ENCODE measurements around the gene TAS2R40. TPM values are rescaled to one million over a fixed set of nuclear protein-coding genes. Genes with fewer than 3 reads are reported as not detected.

The TAS2R40 gene
- total RNA-seq, 1 experiment from 2014 or later, result not detected

GRCh38 chr7:143265017-143265693 lies 43.3 kb downstream of the TAS2R40 start:
- Mint-ChIP-seq H3K4me1 (ENCODE audit: low read depth, unreplicated experiment) (peaks cover 14% of the 10 kb centered on the region), H3K36me3 (ENCODE audit: insufficient read depth, unreplicated experiment) (peaks cover 52% of the 10 kb centered on the region), H3K27ac (ENCODE audit: unreplicated experiment) (no peak overlapping the region), H3K27me3 (ENCODE audit: unreplicated experiment) (no peaks in the 10 kb centered on the region), H3K4me3 (ENCODE audit: low read depth, unreplicated experiment) (peak overlapping the region; percentile 97), H3K9me3 (ENCODE audit: low read depth, unreplicated experiment) (peaks cover 5% of the 10 kb centered on the region)
- BruUV-seq (replicated peaks), result TSS peak; percentile 9
- CTCF ChIA-PET, result no interaction called here
- intact Hi-C loops (cut with micrococcal nuclease; ENCODE audit: unreplicated experiment), result no loop called here
- TF ChIP-seq, protein P1, sequence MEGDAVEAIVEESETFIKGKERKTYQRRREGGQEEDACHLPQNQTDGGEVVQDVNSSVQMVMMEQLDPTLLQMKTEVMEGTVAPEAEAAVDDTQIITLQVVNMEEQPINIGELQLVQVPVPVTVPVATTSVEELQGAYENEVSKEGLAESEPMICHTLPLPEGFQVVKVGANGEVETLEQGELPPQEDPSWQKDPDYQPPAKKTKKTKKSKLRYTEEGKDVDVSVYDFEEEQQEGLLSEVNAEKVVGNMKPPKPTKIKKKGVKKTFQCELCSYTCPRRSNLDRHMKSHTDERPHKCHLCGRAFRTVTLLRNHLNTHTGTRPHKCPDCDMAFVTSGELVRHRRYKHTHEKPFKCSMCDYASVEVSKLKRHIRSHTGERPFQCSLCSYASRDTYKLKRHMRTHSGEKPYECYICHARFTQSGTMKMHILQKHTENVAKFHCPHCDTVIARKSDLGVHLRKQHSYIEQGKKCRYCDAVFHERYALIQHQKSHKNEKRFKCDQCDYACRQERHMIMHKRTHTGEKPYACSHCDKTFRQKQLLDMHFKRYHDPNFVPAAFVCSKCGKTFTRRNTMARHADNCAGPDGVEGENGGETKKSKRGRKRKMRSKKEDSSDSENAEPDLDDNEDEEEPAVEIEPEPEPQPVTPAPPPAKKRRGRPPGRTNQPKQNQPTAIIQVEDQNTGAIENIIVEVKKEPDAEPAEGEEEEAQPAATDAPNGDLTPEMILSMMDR (IDR thresholded peaks at IDR 0.05; ENCODE audit: unreplicated experiment), result no peak
- DNase-seq, result no peak

DNA sequence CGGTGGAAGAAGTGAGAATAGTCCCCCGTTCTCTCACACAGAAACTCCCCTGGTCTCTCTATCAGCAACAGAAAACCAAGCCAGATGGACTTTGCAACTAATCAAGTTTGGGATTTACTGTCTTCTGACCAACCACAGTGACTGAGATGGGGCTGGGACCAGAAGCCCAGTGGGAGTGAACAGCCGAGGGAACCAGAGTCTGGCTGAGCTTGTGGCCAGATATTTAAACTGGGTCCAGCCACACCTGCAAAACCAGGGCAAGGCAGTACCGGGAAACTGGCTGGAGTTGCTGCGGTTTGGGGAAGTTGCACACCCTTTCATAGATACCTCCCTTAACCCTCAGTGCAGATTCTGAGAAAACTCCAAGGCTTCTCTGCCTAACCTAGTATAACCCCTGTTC lies 47.4 kb downstream of the TAS2R40 start:
- intact Hi-C loops (cut with micrococcal nuclease; ENCODE audit: unreplicated experiment), result no loop called here
- no TSS peak for BruUV-seq (replicated peaks)
- H3K4me3 Mint-ChIP-seq (ENCODE audit: low read depth, unreplicated experiment), result no peak overlapping the region
- TF ChIP-seq, protein P1 (IDR thresholded peaks at IDR 0.05; ENCODE audit: unreplicated experiment), result no peak
- CTCF ChIA-PET, result interaction anchor here (0.6 kb wide), 1 partner anchor 111 kb away, joined by 3 read pairs; no protein-coding TSS in a partner anchor
- H3K27me3 Mint-ChIP-seq (ENCODE audit: unreplicated experiment), result no peaks in the 10 kb centered on the region
- H3K4me1 Mint-ChIP-seq (ENCODE audit: low read depth, unreplicated experiment), result peaks cover 8% of the 10 kb centered on the region
- no peaks in the 10 kb centered on the region for H3K9me3 Mint-ChIP-seq (ENCODE audit: low read depth, unreplicated experiment)
- peaks cover 28% of the 10 kb centered on the region for H3K36me3 Mint-ChIP-seq (ENCODE audit: insufficient read depth, unreplicated experiment)
- no peak overlapping the region for H3K27ac Mint-ChIP-seq (ENCODE audit: unreplicated experiment)
- no peak for DNase-seq

- CTCF ChIA-PET, result no interaction called here
- no TSS peak for BruUV-seq (replicated peaks)
- DNase-seq, result no peak
Observed at GRCh38 chr7:143271240-143271639, 49.4 kb downstream of the TAS2R40 start.

More at GRCh38 chr7:143271240-143271639, 49.4 kb downstream of the TAS2R40 start:
- H3K4me1 Mint-ChIP-seq (ENCODE audit: low read depth, unreplicated experiment), result no peaks in the 10 kb centered on the region
- no peaks in the 10 kb centered on the region for H3K9me3 Mint-ChIP-seq (ENCODE audit: low read depth, unreplicated experiment)
- intact Hi-C loops (cut with micrococcal nuclease; ENCODE audit: unreplicated experiment), result no loop called here
- peaks cover 14% of the 10 kb centered on the region for H3K36me3 Mint-ChIP-seq (ENCODE audit: insufficient read depth, unreplicated experiment)
- no peak overlapping the region for H3K27ac Mint-ChIP-seq (ENCODE audit: unreplicated experiment)
- TF ChIP-seq, protein P1 (IDR thresholded peaks at IDR 0.05; ENCODE audit: unreplicated experiment), result no peak
- H3K4me3 Mint-ChIP-seq (ENCODE audit: low read depth, unreplicated experiment), result no peak overlapping the region
- H3K27me3 Mint-ChIP-seq (ENCODE audit: unreplicated experiment), result no peaks in the 10 kb centered on the region

Other genes with a start within 250 kb of the TAS2R40 start
- not detected in 2 replicates for gene OR9A2, start 194.9 kb upstream of the TAS2R40 start, total RNA-seq (2022)
- gene OR6V1, start 169.7 kb upstream of the TAS2R40 start, total RNA-seq (2022), result not detected in 2 replicates
- not detected in 2 replicates for gene PIP, start 90.0 kb upstream of the TAS2R40 start, total RNA-seq (2022)
- gene TAS2R39, start 38.6 kb upstream of the TAS2R40 start, total RNA-seq (2022), result not detected in 2 replicates
- 109 and 116 TPM in 2 replicates for gene GSTK1, start 41.4 kb downstream of the TAS2R40 start, total RNA-seq (2022)
- gene TMEM139, start 62.9 kb downstream of the TAS2R40 start, total RNA-seq (2022), result 48.4 and 49.3 TPM in 2 replicates
- gene CASP2, start 66.3 kb downstream of the TAS2R40 start, total RNA-seq (2022), result 51.3 and 53.8 TPM in 2 replicates
- gene CLCN1, start 94.1 kb downstream of the TAS2R40 start, total RNA-seq (2022), result 0.34 and 0.61 TPM in 2 replicates
- gene FAM131B, start 140.7 kb downstream of the TAS2R40 start, total RNA-seq (2022), result 0.19 and 1.2 TPM in 2 replicates
- 114 and 119 TPM in 2 replicates for gene ZYX, start 159.3 kb downstream of the TAS2R40 start, total RNA-seq (2022)
- 21.6 and 23.6 TPM in 2 replicates for gene EPHA1, start 186.8 kb downstream of the TAS2R40 start, total RNA-seq (2022)
- not detected in 2 replicates for gene TAS2R60, start 221.4 kb downstream of the TAS2R40 start, total RNA-seq (2022)